Kidney glomerular epithelial cell (primary cell): ENCODE measurements around the gene ACTA2.

Source experiments
- DNase-seq: peaks from one replicate; lab custom pipeline; 2025; lab: John Stamatoyannopoulos, UW

ACTA2 gene

DNA sequence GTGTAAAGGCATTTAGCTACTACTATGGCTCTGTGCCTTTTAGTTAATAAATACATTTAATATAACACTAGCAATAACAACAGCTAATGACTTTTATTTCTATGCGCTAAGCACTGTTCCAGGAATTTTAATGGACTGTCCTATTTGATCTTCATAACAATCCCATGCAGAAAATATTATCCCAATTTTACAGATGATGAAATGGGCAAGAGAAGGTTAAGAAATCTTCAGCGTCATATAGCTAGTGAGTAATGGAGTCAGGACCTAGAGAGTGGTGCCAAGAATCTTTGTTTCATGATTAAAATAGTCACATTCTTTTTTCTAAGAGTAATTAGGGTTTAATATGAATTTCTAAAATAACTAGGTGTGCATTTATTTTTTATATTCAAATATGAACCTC, 32.4 kb downstream of the ACTA2 start:
- DNase-seq, result no peak

DNA sequence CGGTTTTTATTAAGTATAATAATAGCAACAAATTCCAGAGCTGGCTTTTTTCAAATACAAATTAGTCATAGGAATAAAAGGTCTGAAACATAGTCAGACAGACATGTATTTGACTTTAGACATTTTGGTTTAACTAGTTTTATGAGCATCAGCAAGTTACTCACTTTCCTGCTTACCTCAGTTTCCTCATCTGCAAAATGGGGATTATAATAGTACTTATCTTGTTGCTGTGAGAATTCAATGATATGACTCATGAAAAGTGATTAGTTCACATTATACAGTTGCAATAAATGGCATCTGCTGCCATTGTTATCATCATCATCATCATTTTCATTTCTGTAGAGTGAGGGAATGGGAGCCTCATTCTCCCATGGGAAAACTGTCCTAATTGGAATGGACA, 33.5 kb downstream of the ACTA2 start:
- DNase-seq, result no peak

DNA sequence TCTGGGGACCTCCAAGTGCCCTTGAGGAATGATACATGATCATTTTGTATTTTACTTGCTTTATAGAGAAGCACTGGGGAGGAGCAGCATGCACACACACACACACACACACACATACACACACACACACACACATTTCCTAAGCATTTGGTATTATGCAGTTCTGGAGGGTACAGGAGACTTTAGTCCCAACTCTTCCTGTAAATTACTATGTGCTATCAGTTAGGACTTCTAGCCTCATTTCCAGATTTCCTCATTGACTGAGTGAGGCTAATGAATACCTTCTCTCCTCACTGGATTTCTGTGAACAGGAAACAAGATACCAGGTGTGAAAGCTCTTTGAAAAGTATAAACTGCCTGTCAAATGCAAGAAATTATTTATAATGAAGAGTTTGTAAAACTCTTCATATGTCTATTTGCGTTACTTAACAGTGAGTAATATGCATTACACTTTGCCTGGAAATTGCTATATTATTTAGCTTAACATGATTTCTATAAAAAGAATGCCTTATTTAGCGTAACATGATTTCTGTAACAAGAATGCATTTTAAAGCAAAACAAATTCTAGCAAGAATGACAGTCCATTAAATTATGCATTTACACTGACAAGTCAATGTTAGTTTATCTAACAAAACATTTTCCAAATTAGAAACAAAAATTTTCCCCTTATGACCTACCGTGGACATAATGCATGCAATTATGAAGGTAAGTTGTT, 34.2 kb downstream of the ACTA2 start:
- DNase-seq, result no peak

DNA sequence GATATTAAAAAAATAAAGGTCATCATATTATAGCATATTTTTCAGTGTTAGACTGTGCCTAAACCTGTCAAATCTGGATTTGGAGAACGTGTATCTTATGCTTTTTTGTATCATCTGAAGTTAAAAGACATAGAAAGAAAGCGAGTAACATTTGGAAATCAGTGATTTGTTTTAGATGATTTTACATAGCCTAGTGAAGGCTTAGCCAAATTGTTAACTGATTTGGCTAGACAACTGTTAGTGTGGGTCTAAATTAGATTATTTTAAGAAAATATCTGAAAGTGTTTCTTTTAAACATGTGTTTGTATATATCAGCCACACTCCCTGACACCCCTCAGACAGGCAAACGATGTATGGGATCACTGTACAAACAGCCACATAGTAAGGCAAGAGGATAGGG, 35.6 kb downstream of the ACTA2 start:
- DNase-seq, result no peak

DNA sequence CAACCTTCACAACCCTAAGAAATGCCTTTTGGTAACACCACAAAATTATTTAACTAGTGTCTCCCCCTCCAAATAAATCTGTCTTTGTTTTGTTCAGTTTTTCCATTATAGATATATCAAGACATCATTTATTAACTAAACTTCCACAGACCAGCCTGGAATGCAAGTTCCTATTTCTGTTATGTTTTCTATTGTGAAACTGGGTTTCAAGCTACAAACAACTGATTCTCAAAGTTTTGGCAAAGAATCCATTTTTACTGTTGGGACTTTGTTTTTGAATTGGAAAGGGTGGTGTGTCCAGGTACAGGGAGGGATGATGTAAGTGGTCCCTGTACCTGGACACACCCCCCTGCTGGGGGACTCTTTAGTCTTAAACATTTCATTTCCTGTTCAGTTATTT, 36.3 kb downstream of the ACTA2 start:
- no peak for DNase-seq

DNA sequence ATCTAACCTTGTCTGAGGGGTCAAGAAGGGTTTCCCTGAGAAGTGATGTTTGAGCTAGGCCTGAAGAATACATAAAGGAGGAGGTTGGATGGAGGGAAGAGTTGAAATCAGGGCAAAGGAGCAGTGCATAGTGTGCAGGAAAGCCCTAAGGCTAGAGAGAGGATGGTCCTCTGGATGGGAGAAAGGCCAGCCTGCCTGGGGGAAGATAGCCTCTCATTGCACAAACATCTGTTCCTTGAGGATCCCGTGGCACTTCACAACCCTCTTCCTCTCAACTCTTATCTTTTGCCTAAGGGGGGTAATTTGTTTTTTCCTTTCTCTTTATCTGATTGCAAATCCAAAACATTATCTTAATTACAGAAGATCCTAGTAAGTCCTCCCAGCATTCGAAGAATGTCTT, 36.8 kb downstream of the ACTA2 start:
- no peak for DNase-seq

DNA sequence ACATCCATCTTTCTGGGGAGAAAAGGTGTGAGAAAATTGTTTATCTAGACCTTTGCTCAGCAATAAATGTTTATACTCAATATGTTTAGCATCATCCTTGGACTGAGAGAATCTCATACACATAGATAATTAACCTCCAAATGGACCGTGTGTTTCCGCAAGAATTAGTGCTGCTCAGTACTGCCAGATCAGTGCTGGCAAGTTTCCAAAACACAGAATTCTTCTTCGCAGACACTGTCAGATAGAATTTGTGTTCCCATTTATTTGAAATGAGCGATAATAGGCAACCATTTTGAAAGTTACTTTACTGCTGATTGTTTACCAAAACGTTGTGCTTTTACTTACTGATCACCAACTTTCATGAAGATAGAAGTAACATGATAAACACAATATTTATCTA, 38.8 kb downstream of the ACTA2 start:
- no peak for DNase-seq

DNA sequence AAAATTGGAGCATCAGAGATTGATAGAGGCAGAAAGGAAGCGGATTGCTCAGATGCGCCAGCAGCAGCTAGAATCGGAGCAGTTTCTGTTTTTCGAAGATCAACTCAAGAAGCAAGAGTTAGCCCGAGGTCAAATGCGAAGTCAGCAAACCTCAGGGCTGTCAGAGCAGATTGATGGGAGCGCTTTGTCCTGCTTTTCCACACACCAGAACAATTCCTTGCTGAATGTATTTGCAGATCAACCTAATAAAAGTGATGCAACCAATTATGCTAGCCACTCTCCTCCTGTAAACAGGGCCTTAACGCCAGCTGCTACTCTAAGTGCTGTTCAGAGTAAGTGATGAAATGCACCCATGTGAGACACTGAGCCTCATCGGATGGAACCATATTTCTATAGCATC, 39.4 kb downstream of the ACTA2 start:
- DNase-seq, result no peak

DNA sequence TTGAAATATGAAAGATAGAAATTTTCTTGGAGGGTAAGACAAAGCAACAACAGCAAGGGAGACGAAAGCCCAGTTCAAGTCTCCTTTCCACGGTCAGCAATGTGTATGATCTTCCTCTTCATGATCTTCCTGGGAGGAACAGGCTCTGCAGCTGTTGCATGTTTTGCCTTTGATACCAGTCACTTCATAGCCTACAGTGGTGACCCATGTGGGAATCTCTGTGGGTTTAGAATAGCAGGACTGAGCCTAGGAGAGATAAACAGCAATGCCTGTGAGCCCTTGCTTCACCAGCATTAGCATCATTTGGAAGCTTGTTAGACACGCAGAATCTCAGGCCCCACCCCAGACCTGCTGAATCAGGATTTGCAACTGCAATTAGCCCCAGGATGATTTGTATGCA, 40.7 kb downstream of the ACTA2 start:
- DNase-seq, result no peak

DNA sequence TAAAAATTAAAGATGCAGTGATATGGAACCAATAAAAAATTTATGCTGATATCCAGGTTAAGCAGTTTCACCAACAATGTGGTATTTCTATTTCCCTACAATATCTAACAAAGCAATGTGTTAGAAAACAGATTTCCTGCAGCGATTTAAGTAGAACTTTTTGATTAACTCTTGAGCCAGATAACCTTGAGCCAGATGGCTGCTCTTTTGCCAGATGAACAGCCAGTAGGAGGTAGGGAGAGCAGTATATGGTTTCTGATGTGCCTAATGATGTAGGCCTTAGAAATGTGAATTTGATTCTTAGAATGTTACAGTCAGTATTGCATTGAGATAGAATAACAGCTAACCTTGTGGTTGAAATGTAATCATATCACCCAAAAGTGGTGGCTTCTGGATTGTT, 41.5 kb downstream of the ACTA2 start:
- no peak for DNase-seq

DNA sequence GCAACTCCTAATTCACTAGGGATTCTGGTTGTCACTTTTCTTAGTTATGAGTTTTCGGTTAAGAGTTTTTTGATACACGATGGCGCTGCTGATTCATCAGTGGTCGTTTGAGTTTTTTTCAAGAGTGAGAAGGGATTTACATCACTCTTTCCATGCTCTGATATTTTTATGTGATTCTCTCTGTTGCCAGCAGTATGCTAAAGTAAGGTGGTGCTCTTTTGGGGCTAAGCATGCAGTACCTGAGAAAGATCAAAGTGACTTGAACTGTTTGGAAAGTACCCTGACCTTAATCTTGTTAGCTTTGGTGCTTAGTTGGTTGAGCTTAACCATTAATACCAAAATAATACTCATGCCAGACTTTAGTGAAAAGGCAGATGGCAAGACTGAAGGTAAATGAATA, 44.4 kb downstream of the ACTA2 start:
- no peak for DNase-seq

DNA sequence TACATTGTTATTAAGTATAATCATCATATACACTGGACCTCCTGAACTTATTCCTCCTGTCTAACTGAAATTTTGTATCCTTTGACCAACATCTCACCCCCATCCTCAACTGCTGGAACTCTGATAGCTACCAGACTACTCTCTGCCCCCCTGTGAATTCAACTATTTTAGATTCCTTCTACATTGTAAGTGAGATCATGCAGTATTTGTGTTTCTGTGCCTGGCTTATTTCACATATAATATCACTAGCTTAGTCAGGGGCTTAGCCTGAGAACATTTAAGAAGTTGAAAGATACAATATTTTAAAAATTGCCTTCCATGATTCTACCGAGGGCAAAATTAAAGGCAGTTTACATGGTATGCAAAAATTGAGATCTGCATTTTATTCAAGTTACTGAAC, 45.7 kb downstream of the ACTA2 start:
- no peak for DNase-seq

DNA sequence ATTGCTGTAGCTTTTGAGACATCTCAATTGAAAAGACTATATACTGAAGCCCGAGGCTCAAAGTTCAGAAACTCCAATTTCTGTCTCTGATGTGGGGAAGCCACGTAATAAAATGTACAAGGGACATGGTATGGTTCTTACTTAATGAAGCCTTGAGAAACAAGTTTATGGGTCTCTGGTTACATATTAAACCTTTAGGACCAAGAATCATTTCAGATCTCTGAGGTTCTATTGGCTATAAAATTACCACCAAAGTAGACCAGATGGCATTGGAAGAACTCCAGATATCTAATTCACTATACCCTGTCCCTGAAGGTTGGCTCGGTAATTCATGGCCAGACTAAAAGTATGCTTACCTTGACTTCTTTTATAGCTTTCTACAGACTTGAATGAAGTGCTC, 48.9 kb downstream of the ACTA2 start:
- no peak for DNase-seq

DNA sequence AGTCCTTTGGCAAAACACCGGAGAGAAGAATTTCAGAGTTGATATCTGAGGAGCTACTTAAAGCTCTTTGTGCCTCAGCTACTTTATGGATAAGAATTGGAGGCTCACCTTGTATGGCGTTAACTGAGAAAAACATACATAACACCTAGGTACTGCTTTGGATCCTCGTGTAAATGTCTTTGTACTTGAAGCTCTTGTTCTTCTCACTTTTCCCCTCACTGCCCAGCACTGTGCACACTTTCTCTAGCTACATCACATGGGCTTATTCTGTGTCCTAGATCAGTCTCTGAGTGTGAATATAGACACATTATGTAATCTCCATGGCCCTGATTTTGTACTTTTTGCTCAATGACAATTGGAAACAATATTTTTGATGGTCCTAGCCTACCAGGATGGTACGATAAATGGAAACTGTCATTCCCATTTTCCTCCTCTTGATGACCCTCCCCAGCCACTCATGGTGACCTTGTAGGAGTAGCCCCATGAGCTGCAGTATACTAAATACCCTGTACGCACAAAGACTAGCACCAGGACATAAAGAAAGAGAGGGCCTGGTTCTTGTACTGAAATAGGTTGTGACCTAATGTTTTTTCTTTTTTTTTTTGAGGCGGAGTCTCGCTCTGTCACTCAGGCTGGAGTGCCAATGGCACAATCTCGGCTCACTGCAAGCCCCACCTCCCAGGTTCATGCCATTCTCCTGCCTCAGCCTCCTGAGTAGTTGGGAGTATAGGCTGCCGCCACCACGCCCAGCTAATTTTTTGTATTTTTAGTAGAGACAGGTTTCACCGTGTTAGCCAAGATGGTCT, 50.4 kb downstream of the ACTA2 start:
- DNase-seq, result no peak

DNA sequence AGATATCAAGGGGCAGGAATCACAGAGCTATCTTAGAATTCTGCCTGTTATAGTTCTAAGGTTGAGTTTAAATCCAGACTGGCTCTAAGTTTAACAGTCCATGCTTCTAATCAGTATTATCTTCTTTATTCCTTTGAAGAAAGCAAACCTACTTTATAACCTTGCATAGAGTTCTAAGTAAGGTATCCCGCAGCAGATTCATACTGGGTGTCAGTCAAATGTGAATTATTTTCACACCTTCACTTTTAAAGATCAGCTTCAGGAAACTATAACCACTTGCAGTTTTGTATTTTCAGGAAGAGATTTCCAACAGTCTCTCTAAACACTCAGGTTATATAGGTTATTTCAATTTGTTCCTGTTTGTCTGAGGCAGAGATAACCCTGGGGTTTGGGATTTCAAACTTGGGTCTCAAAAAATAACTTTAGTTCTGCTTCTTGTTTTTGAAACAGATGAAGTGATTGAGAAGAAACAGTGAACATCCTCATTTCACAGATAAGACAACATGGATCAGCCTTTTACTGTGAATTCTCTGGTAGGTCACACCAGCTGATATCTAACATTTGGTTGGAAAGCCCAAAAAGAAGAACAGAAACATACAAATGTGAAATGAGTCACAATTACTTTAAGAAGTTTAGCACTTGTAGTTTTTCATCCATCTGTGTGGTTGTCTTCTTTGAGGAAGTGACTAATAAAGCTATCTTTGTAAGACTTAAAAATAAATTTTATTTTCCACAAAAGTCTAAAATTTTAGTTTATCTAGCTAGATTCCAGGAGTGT, 51.2 kb downstream of the ACTA2 start:
- DNase-seq, result no peak

DNA sequence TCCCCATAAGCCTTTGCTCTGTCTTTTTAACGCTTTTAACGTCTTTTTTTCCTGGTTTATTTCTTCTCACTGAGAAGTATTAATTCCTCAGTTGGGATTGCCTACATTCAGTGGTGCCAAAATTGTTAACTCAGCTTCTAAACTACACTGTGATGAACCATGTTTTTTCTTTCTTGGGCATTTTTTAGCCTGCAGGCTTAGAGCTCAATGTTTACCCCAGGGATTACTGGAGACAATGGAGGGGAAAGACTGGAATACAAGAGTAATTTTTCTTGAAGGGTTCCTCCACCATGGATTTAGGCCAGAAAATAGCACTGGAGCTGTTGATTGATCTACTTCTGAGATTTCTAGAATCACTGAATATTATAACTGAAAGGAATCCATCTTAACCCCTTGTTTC, 52.7 kb downstream of the ACTA2 start:
- no peak for DNase-seq

DNA sequence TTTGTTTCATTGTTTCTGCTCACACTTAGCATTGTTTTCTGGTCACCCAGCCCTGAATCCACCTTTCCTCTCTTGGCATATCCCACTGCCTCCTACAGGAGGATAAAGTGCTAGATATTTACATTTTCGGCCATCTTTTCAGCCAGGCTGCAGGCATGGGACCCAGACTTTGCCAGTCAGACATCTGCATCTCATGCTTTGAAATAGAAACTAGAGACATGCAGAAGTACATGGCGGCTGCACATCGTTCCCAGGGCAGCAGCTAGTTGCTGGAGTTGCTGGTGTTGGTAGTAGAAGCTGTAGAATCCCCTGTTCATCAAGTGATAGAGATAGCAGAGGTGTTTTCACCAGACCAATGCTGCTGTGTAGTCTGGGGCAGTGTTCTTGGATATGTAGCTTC, 53.8 kb downstream of the ACTA2 start:
- no peak for DNase-seq

DNA sequence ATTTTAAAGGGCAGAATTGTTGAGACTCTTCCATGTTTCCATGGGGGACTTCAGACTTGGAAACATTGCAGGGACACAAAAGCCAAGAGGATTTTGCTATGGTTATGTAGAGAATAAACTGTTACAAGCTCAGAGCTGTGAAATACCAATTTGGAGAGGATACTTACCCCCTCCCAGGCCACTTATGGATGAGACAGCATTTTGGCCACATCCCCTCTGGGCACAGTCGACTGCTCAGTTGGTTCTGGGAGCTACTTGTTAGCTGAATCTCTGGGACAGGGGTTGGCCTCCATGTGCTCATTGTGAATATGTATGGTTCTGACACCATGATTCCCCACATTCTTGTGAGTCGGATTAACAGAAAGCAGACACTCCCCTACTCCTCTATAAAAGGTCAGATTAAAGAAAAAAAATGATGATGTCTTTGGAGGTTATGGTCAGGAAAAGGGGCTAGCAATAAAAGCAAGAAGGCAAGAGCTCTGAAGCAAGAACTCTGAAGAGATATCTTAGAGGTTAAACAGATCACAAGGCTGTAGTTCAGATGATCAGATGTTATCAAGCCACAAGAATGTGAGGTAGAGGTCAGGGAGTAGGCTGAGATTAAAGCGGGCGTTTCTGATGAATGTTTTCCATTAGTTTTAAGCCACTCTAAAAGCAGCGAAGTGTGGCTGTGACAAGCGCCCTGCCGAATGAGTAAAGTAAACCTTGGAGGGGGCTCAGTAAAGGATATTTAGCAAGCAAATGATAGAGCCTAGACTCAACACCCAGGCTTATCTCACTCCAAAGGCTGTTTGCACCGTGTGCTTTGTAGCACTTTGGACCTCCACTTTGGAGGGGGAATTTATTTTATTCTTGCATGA, 55.3 kb downstream of the ACTA2 start:
- DNase-seq, result no peak

DNA sequence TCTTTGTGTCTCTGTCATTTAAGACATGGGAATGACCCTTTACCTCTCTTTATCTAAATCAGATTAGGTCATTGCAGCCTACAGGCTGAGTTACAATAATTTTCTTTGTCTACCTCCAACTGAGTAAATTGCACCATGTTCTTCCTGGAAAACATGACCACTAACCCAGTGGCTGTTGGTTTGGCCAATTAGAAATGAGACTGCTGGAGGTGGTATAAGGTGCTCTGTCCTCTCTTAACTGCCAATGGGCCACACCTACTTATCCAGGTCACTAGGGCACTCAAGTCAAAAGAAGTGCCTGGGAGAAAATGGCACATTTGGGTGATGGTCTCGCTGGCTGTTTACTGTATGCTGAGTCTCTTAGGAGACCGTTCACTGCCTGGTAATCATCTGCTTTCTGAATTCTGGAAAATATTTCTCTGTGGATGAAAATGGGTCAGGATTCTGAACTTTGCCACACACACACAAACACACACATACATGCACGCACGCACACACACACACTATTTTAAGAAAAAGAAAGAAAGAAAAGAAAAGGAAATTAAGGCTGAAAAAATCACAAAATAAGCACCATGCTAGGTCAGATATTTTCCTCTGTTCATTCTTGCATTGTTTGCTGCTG, 56.1 kb downstream of the ACTA2 start:
- no peak for DNase-seq

DNA sequence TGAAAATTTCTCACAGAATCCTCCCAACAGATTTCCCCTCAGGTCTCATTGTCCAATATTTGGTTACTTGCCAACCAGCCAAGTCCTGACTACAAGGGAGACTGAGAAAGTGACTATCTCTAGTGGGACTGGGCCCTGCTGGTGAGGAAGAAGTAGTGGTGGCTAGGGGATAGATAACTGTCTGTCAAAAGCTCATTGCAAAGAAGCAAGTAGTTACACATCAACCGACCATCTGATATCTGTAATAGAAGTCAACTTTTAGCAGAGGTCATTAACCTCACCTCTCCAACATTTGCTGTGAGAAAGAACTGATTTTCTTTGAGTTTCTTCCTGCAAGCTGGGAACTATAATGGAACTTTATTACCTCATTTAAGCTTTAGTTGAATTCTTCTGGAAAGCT, 57.3 kb downstream of the ACTA2 start:
- DNase-seq, result no peak

DNA sequence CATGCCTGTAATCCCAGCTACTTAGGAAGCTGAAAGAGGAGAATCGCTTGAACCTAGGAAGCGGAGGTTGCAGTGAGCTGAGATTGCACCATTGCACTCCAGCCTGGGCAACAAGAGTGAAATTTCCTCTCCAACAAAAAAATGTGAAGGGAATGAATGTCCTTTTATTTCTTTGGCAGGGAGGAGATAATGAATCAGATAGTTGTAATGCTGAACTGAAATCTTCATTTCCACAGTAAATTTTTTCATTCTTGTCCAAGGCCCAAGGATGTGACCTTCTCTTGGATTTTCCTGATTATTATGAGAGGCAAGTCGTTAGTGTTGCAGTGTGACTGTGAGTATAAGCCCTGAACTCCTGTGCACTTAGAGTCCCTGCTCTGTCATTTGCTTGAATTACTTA, 59.0 kb downstream of the ACTA2 start:
- DNase-seq, result no peak
